ENCODE data around the gene PAX1.

- TF ChIP-seq, protein P1, sequence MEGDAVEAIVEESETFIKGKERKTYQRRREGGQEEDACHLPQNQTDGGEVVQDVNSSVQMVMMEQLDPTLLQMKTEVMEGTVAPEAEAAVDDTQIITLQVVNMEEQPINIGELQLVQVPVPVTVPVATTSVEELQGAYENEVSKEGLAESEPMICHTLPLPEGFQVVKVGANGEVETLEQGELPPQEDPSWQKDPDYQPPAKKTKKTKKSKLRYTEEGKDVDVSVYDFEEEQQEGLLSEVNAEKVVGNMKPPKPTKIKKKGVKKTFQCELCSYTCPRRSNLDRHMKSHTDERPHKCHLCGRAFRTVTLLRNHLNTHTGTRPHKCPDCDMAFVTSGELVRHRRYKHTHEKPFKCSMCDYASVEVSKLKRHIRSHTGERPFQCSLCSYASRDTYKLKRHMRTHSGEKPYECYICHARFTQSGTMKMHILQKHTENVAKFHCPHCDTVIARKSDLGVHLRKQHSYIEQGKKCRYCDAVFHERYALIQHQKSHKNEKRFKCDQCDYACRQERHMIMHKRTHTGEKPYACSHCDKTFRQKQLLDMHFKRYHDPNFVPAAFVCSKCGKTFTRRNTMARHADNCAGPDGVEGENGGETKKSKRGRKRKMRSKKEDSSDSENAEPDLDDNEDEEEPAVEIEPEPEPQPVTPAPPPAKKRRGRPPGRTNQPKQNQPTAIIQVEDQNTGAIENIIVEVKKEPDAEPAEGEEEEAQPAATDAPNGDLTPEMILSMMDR (IDR thresholded peaks at IDR 0.05), result no peak
- TF ChIP-seq POLR2A (IDR thresholded peaks at IDR 0.05) (no peak), EP300 (IDR thresholded peaks at IDR 0.05) (no peak), POLR2AphosphoS5 (IDR thresholded peaks at IDR 0.05) (no peak)
Observed at GRCh38 chr20:21707267-21707666, 1.8 kb downstream of the PAX1 start.
